Effector memory CD8-positive, alpha-beta T cell (primary cell): ENCODE measurements around the gene ANKMY1.
A peak's percentile ranks its signal among the peaks of the same experiment; 100 is the strongest.

Experiments
- ATAC-seq: fragments of 150-1000 bp; cut with Tn5 transposase; replicated peaks from 2 replicates; pipeline ENCODE4 v1.10.0; 2021; ENCODE audit warnings: mild to moderate bottlenecking, moderate library complexity
- DNase-seq, 3 experiments: peaks; one replicate each; pipeline ENCODE4 v3.0.0; 2021
- H3K27ac Mint-ChIP-seq, 2 donors: one replicate each; pipeline ENCODE4 v1.8.0; 2022; ENCODE audit warnings: mild to moderate bottlenecking in 2 of 2, mixed read lengths in 2 of 2, moderate library complexity in 2 of 2
- H3K27me3 Mint-ChIP-seq, 2 donors: one replicate each; pipeline ENCODE4 v1.8.0; 2022; ENCODE audit warnings: mixed read lengths in 2 of 2
- H3K36me3 Mint-ChIP-seq: one replicate; pipeline ENCODE4 v1.8.0; 2022; ENCODE audit warnings: mild to moderate bottlenecking, moderate library complexity, mixed read lengths; ENCODE audit not compliant: insufficient read depth
- H3K4me1 Mint-ChIP-seq, 2 donors: one replicate each; pipeline ENCODE4 v1.8.0; 2022; ENCODE audit warnings: low read depth in 2 of 2, mixed read lengths in 2 of 2
- H3K4me3 Mint-ChIP-seq, 2 donors: one replicate each; pipeline ENCODE4 v1.8.0; 2022; ENCODE audit warnings: mild to moderate bottlenecking in 2 of 2, mixed read lengths in 2 of 2, moderate library complexity in 2 of 2
- H3K9me3 Mint-ChIP-seq, 2 donors: one replicate each; pipeline ENCODE4 v1.8.0; 2022; ENCODE audit warnings: mixed read lengths in 2 of 2

Gene ANKMY1

DNA sequence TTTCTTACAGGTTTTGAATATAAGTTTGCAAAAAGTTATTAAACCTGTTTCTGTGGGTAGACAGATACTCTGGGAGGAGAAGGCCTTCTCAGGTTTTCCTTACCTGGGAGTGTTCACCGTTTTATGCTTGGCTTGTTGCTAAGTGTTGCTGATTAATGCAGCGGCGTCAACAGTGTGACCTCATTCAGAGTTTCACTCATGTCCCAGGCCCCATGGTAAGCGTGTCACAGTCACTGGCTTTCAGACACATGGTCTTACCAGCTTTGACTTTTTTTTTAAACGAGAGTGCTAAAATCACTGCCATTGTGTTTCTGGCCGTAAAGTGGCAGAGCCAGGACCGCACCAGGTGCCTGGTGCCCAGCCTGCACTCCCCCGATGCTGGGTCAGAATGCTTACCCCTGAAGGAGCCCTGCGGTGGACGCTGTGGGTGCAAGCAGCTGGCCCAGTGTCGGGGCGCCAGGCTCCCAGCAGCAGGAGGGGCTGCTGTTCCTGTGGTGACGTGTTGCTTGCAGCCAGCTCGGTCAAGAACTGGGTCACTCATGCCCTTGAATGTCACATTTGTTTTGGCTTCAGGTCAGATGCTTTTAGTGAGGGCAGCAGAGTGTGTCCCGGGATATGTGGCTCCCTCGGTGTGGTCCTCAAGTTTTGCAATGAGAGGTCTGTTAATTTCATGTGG, 32.2 kb upstream of the ANKMY1 start:
- H3K27me3 Mint-ChIP-seq = no peaks in the 10 kb centered on the region
- ATAC-seq = no peak
- no peaks in the 10 kb centered on the region for H3K9me3 Mint-ChIP-seq
- no peak for DNase-seq
- peaks cover 39% of the 10 kb centered on the region for H3K36me3 Mint-ChIP-seq
- H3K4me1 Mint-ChIP-seq = peaks cover 29 to 37% of the 10 kb centered on the region in 2 donors
- H3K4me3 Mint-ChIP-seq = no peak overlapping the region
- no peak overlapping the region for H3K27ac Mint-ChIP-seq

DNA sequence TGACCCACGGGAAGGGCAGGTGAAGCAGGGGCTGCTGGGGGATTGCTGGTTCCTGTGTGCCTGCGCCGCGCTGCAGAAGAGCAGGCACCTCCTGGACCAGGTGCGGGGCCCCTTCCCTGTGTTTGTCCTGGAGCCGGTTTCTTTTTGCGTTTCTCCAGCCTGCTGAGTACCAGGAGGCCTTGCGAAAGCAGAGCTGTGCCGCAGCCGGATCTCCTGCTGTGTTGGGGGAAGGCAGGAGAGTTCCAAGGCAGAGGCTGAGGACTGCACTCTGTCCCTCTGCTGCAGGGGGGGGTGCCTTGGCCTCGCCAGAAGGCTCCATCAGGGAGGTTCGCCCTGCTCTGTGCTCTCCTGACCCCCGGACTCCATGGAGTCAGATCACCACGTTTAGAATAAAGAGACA, 31.6 kb upstream of the ANKMY1 start:
- Mint-ChIP-seq H3K36me3 (peaks cover 39% of the 10 kb centered on the region), H3K27me3 (no peaks in the 10 kb centered on the region), H3K4me3 (no peak overlapping the region), H3K4me1 (peaks cover 29 to 40% of the 10 kb centered on the region in 2 donors), H3K27ac (peak overlapping the region in 1 of 2 donors; percentile 93), H3K9me3 (no peaks in the 10 kb centered on the region)
- no peak for DNase-seq
- ATAC-seq = no peak

DNA sequence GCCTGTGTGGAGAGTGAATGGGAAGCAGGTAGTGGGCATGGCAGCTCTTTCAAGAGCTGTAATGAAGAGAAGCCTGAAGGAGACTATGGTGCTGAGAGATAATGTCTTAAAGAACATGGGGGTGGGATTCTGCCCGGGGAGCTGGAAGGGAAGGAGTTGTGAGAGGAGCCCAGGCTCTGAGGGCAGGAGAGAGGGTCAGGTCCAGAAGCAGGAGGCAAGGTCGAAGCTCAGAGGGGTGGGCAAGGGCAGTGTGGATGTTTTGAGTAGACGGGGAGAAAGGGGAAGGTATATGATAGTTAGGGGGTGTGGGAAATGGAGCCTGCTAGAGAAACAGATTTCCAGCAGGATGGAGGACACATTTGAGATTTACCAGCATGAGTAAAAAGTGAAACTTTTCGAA, 30.9 kb upstream of the ANKMY1 start:
- Mint-ChIP-seq H3K27ac (peak overlapping the region; percentile 74 to 93), H3K4me3 (peak overlapping the region; percentile 80 to 91)

DNA sequence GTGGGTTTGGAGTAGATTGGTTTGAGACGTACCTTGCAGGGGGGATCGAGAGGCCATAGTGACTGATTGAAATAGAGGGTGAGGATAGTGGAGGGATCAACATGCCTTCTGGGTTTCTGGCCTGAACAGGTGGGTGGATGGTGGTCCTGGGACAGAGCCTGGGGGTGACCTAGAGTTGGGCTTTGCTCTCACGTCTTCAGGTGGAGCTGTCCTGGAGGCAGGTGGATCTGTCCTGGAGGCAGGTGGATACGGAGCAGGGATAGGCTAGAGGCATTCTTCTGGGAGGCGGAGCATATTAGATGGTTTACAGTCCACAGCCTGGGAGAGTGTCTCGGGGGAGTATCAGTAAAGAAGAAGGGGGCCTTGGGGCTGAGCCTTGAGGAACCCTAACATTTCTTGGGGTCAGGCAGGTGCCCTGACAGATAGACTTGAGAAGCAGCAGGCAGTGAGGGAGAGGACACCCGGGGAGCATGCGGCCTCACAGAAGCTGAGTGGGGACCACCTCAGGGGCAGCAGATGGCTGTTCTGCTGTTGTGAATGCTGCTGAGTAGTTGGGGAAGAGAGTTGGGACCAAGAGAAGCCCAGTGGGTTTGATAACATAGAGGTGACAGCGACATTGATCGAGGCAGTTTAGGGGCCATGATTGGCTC, 30.3 kb upstream of the ANKMY1 start:
- ATAC-seq (no peak), DNase-seq (no peak)
- H3K27ac Mint-ChIP-seq = peak overlapping the region; percentile 74 to 93
- H3K9me3 Mint-ChIP-seq = no peaks in the 10 kb centered on the region
- peaks cover 34% of the 10 kb centered on the region for H3K36me3 Mint-ChIP-seq
- H3K27me3 Mint-ChIP-seq = no peaks in the 10 kb centered on the region
- peak overlapping the region; percentile 80 to 91 for H3K4me3 Mint-ChIP-seq
- peaks cover 29 to 38% of the 10 kb centered on the region in 2 donors for H3K4me1 Mint-ChIP-seq

More for the DNA sequence above, 30.9 kb upstream of the ANKMY1 start:
- H3K36me3 Mint-ChIP-seq = peaks cover 39% of the 10 kb centered on the region
- no peaks in the 10 kb centered on the region for H3K9me3 Mint-ChIP-seq
- DNase-seq (no peak), ATAC-seq (no peak)
- H3K4me1 Mint-ChIP-seq = peaks cover 29 to 38% of the 10 kb centered on the region in 2 donors
- no peaks in the 10 kb centered on the region for H3K27me3 Mint-ChIP-seq

DNA sequence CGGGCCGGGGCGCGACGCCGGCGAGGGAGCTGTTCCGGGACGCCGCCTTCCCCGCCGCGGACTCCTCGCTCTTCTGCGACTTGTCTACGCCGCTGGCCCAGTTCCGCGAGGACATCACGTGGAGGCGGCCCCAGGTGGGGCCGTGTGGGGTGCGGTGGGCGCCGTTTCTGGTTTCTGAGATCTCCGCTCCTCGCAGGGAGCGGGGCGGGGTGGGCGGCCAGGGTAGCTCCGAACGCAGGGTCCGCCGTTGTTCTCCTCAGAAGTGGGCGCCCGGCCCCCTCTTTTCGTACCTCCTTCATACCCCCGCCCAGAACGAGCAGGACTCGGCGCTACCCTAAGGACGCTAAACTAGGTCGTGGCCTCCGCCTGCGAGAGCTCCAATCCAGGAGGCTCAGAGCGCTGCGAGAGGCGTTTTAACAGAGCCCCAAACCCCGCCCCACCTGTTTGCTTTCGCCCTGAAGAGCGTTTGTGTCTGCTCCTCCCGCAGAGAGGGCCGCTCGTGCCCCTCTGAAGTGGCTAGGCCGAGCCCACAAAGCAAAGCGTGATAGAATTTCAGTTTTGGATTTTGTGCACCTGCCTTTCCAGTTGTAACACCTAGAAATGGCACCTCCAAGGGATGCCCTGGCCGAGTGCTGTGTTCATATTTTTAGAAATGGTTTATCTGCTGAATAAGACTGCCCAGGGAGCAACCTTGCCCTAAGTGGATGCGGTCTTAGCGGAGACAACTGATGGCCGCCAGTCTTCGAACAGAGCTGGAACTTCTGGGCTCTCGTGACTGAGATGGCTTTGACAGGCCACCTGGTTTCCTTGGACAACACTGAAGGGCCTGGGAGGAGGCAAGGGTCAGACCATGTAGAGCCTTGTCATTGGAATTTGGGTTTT, 29.4 kb upstream of the ANKMY1 start:
- Mint-ChIP-seq H3K9me3 (no peaks in the 10 kb centered on the region), H3K36me3 (peaks cover 26% of the 10 kb centered on the region), H3K27me3 (no peaks in the 10 kb centered on the region), H3K4me3 (peak overlapping the region; percentile 80 to 91), H3K27ac (peak overlapping the region; percentile 74 to 93), H3K4me1 (peaks cover 38% of the 10 kb centered on the region in 2 donors)
- DNase-seq = peak; percentile 52 to 58 (median 53)
- peak; percentile 50 for ATAC-seq

DNA sequence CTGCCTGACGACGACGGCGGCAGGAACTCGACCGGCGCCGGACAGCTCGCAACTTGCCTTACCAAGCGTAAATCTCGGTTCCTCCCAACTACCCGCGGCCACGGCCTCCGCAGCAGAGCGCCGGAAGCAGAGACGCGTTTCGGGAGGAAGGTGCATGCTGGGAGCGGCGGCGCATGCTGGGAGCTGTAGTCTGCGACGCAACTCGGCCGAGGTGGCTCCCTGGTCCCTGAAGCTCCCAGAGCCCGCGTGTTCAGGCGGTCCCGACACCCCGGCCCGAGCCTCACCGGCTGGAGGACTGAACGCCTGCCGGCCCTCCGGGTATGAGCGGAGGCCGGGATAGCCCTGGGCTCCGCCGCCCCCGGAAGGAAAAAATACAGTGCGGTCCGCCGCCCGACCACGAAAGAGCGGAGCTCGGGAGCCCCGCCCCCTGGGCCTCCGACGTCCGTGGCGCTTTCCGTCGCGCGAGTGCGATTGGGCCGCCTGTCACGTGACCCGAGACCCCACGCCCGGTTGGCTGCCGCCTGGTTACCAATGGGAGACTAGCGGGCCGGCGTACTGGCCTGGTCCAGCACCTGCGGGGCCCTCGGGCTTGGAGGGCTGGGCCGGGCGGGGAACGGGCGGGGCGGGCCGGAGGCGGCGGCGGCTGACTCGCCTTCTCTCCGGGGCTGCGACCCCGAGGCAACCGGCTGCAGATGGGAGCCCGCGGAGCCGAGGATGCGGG, 28.6 kb upstream of the ANKMY1 start, which contains the start of gene CAPN10:
Gene CAPN10 (plus strand): TSS at position 537 of the 721 bp plus-strand sequence. CDS start 178 bp downstream, at position 715.
- Mint-ChIP-seq H3K9me3 (no peaks in the 10 kb centered on the region), H3K4me1 (peaks cover 35 to 36% of the 10 kb centered on the region in 2 donors), H3K36me3 (peaks cover 24% of the 10 kb centered on the region)

DNA sequence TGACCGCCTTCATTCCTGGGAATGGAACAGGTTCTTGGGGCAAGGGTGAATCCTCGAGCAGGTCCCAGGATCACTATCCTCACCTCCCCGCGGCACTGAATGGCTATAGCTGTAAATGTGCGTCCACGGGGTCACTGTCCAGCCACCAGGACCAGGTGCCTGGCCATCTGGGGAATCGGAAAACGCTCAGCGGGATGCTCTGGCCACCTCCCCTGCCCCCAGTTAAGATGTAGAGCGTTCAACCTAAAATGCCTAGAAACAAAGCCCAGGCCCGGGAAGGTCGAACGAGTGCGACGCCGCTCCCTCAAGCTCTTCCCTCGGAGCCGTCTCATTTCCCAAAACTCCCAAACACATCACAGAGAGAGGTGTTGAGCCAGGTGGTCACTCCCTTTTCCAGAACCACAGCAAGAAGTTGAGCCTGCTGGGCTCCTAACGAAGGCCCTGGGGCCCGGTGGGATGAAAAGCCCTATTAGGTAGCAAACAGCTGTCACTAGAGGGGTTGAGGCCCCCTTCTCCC, 28.0 kb upstream of the ANKMY1 start:
- no peaks in the 10 kb centered on the region for H3K27me3 Mint-ChIP-seq
- peaks cover 24% of the 10 kb centered on the region for H3K36me3 Mint-ChIP-seq
- DNase-seq (no peak), ATAC-seq (no peak)
- H3K9me3 Mint-ChIP-seq = no peaks in the 10 kb centered on the region
- H3K4me1 Mint-ChIP-seq = peaks cover 33 to 35% of the 10 kb centered on the region in 2 donors
- peak overlapping the region; percentile 80 to 91 for H3K4me3 Mint-ChIP-seq
- H3K27ac Mint-ChIP-seq = peak overlapping the region; percentile 83 to 93

More for the DNA sequence above, 28.6 kb upstream of the ANKMY1 start, which contains the start of gene CAPN10:
- ATAC-seq = peak; percentile 84
- DNase-seq = peak; percentile 93 to 96 (median 96)
- H3K27me3 Mint-ChIP-seq = no peaks in the 10 kb centered on the region
- peak within 1 kb of the TSS; percentile 83 to 93 for H3K27ac Mint-ChIP-seq
- peak within 1 kb of the TSS; percentile 80 to 91 for H3K4me3 Mint-ChIP-seq

DNA sequence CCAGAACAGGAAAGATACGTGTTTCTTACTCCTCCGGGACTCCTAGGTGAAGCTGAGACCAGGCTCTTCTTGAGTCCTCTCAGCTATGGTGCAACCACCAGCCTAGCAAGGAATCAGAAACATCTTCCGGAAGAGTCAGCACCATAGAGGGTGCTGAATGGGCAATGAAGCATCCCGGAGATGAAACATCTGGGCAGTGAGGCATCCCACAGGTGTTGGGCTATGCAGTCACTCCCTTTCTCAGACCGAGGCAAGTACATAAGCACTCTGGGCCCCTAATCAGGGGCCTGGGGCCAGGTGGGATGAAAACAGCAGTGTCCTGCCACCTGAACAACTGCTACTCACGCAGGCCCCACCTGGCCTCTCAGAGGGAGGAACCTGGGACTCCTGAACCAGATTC, 27.3 kb upstream of the ANKMY1 start:
- H3K27me3 Mint-ChIP-seq = no peaks in the 10 kb centered on the region
- peaks cover 24% of the 10 kb centered on the region for H3K36me3 Mint-ChIP-seq
- peaks cover 38 to 39% of the 10 kb centered on the region in 2 donors for H3K4me1 Mint-ChIP-seq
- H3K27ac Mint-ChIP-seq = no peak overlapping the region
- DNase-seq (no peak), ATAC-seq (no peak)
- H3K4me3 Mint-ChIP-seq = peak overlapping the region; percentile 49 to 80
- no peaks in the 10 kb centered on the region for H3K9me3 Mint-ChIP-seq

DNA sequence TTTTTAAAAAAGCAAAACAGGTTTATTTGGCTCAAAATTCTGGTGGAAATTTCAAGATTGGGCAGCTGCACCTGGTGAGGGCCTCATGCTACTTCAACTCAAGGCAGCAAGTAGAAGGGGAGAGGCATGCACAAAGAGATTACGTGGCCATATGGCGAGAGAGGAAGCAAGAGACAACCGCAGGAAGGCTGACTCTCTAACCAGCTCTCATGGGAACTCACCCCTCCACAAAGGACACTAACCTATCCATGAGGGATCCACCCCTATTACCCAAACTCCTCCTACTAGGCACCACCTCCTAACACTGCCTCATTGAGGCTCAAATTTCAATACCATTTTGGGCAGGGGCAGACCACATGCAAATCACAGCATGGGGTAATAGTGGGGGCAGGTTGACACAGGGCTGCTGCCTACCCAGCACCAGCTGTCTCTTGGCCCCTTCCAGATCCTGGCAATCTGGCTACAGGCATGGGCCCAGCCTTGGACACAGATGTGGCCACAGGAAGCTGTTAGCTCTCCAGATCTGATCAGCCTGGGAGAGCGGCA, 26.8 kb upstream of the ANKMY1 start:
- DNase-seq (no peak), ATAC-seq (no peak)
- H3K9me3 Mint-ChIP-seq = no peaks in the 10 kb centered on the region
- H3K27ac Mint-ChIP-seq = peak overlapping the region in 1 of 2 donors; percentile 49
- H3K4me3 Mint-ChIP-seq = peak overlapping the region; percentile 49 to 80
- peaks cover 23% of the 10 kb centered on the region for H3K36me3 Mint-ChIP-seq
- H3K4me1 Mint-ChIP-seq = peaks cover 44% of the 10 kb centered on the region in 2 donors
- no peaks in the 10 kb centered on the region for H3K27me3 Mint-ChIP-seq

DNA sequence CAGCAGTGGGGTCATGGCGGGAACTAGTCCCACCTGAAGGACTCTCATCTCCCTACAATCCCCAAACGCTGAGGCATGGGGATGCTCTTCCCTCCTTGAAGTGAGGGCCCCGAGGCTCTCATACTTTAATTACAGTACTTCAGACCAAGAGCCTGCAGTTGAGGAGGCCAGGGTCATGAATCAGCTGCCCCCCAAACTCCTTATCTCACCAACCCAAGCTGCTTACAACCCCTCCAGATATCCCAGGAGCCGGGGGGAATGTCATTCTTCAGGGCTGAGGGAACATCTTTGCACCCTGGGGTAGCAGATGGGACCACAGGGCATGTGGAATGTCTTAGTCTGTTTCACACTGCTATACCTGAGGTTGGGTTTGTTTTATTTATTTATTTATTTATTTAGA, 26.0 kb upstream of the ANKMY1 start:
- DNase-seq (no peak), ATAC-seq (no peak)
- Mint-ChIP-seq H3K9me3 (no peaks in the 10 kb centered on the region), H3K27ac (no peak overlapping the region), H3K4me3 (no peak overlapping the region), H3K4me1 (peaks cover 44 to 45% of the 10 kb centered on the region in 2 donors), H3K27me3 (no peaks in the 10 kb centered on the region), H3K36me3 (peaks cover 17% of the 10 kb centered on the region)

DNA sequence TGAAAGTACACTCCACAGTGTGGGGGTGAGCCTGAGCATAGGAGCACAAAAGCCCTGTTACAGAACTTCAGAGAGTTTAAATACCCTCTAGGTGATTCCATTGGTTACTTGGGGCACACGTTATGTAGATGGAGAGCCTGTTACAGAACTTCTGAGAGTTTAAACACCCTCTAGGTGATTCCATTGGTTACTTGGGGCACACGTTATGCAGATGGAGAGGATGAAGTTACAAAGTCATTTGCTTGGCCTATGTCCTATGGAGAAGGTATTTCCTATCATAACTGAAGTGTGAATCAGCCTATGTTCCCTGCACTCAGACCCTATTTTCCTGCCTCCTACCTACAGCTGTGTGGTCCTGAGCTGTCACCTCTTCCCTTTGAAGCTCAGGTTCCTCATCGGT, 25.0 kb upstream of the ANKMY1 start:
- Mint-ChIP-seq H3K27ac (no peak overlapping the region), H3K36me3 (peaks cover 26% of the 10 kb centered on the region), H3K9me3 (no peaks in the 10 kb centered on the region), H3K27me3 (no peaks in the 10 kb centered on the region), H3K4me3 (no peak overlapping the region), H3K4me1 (peaks cover 35 to 39% of the 10 kb centered on the region in 2 donors)
- ATAC-seq = no peak
- no peak for DNase-seq

DNA sequence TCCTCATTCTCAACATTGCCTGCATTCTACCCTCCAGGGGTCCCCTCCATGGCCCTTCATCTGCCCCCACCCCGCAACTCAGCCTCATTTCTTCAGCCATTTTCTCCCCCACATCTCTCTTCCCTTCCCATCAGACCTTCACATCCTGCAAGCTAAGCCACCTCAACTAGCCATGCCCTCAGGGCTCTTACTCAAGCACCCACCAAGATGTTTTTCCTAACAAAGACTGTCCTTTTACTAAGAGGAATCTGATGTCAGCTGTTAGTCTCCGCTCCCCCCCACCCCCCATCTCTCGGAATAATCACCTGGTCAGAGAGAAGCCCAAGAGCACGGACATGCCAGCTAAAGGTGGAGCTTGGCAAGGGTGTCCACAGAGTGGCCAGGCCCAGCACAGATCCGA, 24.0 kb upstream of the ANKMY1 start:
- DNase-seq (no peak), ATAC-seq (no peak)
- Mint-ChIP-seq H3K27ac (no peak overlapping the region), H3K4me1 (peaks cover 31 to 33% of the 10 kb centered on the region in 2 donors), H3K27me3 (no peaks in the 10 kb centered on the region), H3K9me3 (no peaks in the 10 kb centered on the region), H3K36me3 (peaks cover 24% of the 10 kb centered on the region), H3K4me3 (no peak overlapping the region)
